Astrocyte of the cerebellum (primary cell): ENCODE results near the gene INTS6.
A peak's percentile ranks its signal among the peaks of the same experiment; 100 is the strongest.

ENCODE experiments used
- DNase-seq: peaks from one replicate; pipeline ENCODE4 v3.0.0-alpha.2; 2011; ENCODE audit warnings: low read depth
- H3K4me3 ChIP-seq: 2 replicates; pipeline ENCODE4 v1.5.1; 2011; ENCODE audit warnings: mild to moderate bottlenecking, low read depth, low read length, moderate library complexity
- in situ Hi-C: cut with HindIII; loops from 2 replicates; pipeline ENCODE4 v1.10.0; 2017; ENCODE audit warnings: low sequenced_read_pairs
- TF ChIP-seq, protein P1 (sequence below): IDR thresholded peaks from 2 replicates; pipeline ENCODE4 v1.5.1; 2012; ENCODE audit warnings: low read length, low read depth, moderate library complexity, mild to moderate bottlenecking; ENCODE audit errors: missing control alignments

INTS6 gene

DNA sequence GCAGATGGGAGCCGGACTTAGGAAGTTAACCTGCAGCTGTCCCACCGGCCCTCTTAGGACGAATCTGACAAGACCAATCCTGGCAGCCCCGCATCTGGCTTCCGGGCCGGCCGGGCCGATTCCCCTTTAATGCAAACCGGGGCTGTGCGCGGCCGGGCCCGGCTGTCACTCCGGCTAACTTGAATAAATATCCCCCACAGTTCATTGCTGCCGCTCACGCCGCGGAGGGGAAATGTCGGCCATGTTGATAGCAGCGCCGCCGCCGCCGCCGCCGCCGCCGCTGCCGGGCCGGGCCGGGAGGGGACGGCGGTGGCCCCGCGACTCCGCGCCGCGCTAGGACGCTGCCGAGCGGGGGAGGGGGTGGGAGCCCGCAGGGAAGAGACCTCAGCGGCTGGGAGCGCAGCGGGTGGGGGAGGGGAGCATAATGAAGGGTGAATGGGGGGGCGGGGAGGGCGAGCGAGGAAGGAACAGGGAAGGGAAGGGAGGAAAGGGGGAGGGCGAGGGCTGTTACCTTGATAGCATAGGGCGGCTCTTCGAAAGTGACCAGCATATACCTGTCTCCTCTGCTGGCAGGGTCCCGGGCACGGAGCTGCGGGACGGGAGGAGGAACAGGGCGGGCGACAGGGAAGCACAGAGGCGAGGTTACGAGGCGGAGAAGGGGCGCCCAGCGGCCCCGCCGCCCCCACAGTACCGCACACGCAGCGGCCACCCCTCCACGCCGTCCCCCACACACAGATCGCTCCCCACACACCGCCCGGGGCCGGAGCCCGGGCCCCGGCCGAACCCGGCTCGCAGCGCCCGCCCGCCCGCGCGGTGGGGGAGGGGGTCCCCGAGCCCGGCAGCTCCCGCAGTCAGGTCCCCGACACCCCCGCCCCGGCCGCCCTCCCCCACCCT is 1.1 kb downstream of the INTS6 start:
- TF ChIP-seq, protein P1, sequence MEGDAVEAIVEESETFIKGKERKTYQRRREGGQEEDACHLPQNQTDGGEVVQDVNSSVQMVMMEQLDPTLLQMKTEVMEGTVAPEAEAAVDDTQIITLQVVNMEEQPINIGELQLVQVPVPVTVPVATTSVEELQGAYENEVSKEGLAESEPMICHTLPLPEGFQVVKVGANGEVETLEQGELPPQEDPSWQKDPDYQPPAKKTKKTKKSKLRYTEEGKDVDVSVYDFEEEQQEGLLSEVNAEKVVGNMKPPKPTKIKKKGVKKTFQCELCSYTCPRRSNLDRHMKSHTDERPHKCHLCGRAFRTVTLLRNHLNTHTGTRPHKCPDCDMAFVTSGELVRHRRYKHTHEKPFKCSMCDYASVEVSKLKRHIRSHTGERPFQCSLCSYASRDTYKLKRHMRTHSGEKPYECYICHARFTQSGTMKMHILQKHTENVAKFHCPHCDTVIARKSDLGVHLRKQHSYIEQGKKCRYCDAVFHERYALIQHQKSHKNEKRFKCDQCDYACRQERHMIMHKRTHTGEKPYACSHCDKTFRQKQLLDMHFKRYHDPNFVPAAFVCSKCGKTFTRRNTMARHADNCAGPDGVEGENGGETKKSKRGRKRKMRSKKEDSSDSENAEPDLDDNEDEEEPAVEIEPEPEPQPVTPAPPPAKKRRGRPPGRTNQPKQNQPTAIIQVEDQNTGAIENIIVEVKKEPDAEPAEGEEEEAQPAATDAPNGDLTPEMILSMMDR = no peak
- DNase-seq = no peak
- H3K4me3 ChIP-seq = peak overlapping the region; percentile 73
- in situ Hi-C loops = loop anchor here (25.0 kb wide), 1 partner anchor 286 kb away; no protein-coding TSS in a partner anchor

DNA sequence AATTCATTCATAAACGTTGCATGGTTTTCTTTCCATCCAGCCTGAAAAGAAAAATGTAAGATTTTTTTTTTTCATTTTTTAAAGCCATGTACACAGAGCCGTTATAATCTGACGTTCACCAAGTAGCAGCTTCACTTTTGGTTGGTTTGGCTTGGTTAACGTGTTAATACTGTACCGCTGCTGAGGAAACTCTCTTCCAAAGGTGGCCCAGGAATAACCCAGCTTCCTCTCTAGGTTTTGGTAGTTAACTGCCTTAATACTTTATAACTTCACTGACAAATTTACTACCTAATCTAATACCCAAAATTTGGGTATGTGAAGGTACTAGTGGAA is 1.7 kb downstream of the INTS6 start:
- no peak for DNase-seq
- TF ChIP-seq, protein P1 = no peak
- H3K4me3 ChIP-seq = peak overlapping the region; percentile 73
- in situ Hi-C loops = loop anchor here (25.0 kb wide), 1 partner anchor 286 kb away; no protein-coding TSS in a partner anchor

DNA sequence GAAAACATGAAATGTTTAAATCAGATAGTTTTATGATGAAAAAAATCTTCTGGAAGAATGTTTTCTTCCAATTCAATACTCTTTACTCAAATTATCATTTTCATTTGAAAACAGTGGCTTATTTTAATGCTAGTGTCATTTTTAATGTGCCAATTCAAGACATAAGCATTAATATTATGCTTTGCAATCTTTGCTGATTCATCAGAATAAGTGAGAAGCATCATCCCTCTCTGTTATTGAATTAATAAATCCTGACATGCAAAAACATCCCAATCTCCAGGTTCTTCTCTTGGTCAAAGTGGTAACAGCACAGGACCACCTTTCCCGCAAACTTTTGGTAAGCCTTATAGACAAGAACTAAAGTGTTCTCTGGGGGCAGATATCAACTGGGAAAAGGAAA is 3.8 kb downstream of the INTS6 start:
- no peak overlapping the region for H3K4me3 ChIP-seq
- DNase-seq = no peak
- TF ChIP-seq, protein P1 = no peak
- in situ Hi-C loops = loop anchor here (25.0 kb wide), 1 partner anchor 338 kb away; no protein-coding TSS in a partner anchor

DNA sequence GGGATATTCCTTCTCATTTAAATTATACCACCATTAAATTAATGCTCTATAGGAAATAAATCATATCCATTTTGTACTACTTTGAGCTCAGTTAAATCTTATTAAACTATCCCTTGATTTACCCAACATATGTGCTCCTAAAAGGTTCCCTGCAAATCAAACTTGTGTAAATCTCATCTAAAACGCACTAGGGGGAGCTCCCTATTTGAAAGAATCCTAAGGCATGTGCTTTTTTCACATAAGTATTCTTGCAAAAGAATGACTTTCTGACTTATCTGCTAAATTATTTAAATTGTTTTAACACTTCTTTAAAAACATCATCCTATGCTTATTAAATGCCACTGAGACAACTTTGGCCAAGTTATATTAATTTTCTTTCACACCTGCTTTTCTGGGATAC is 7.9 kb downstream of the INTS6 start:
- no peak for DNase-seq
- in situ Hi-C loops = loop anchor here (25.0 kb wide), 1 partner anchor 342 kb away; no protein-coding TSS in a partner anchor
- TF ChIP-seq, protein P1 = peak; percentile 40

DNA sequence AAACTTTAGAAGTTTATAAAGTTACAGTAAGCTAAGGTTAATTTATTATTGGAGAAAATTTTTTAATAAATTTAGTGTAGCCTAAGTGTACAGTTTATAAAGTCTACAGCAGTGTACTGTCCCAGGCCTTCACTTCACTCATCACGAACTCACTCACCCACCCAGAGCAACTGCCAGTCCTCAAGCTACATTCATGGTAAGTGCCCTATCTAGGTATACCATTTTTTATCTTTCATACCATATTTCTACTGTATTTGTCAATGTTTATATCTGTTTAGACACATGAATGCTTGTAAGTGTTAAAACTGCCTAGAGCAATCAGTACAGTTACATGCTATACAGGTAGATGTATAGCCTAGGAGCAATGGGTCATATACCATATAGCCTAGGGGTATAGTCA is 12.5 kb downstream of the INTS6 start:
- TF ChIP-seq, protein P1 = no peak
- no peak for DNase-seq
- no peak overlapping the region for H3K4me3 ChIP-seq
- in situ Hi-C loops = loop anchor here (25.0 kb wide), 1 partner anchor 347 kb away; no protein-coding TSS in a partner anchor

More for the DNA sequence above, 7.9 kb downstream of the INTS6 start:
- no peak overlapping the region for H3K4me3 ChIP-seq

DNA sequence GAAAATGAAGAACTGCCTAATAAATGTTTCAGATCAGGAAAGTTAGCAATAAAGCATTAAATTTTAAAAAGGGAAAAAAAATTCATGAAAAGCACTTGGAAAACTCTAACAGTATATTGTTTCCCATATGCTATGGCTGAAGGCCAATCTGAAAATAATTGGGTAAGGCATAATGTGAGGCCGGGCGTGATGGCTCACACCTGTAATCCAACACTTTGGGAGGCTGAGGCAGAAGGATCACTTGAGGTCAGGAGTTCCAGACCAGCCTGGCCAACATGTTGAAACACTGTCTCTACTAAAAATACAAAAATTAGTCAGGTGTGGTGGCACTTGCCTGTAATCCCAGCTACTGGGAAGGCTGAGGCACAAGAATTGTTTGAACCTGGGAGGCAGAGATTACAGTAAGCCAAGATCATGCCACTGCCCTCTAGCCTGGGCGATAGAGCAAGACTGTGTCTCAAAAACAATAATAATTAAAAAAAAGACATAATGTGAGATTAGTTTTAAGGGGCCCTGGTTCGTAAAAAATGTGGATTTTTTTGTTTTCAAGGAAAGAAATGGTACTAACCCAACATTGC is 15.2 kb downstream of the INTS6 start:
- no peak overlapping the region for H3K4me3 ChIP-seq
- TF ChIP-seq, protein P1 = no peak
- DNase-seq = no peak
- in situ Hi-C loops = loop anchor here (25.0 kb wide), 1 partner anchor 350 kb away; no protein-coding TSS in a partner anchor
